NCI-H446 treated with DMSO at 0.1 percent for 48 hours (cell line): ENCODE data around the gene C1orf210.

Source experiments
- DNase-seq: peaks from one replicate; lab custom pipeline; 2025; lab: John Stamatoyannopoulos, UW

C1orf210 gene

GRCh38 chr1:43285269-43285990 lies at the start of gene C1orf210:
Gene C1orf210, minus strand, starts transcription at chr1:43285581. Its CDS starts 2,311 bp downstream, at chr1:43283270.
- no peak for DNase-seq

- DNase-seq, result no peak
Observed at GRCh38 chr1:43334453-43335205, 49.2 kb upstream of the C1orf210 start.

- DNase-seq, result no peak
Observed at GRCh38 chr1:43331688-43332087, 46.3 kb upstream of the C1orf210 start.

- no peak for DNase-seq
Observed at GRCh38 chr1:43329995-43330751, 44.8 kb upstream of the C1orf210 start.

GRCh38 chr1:43327549-43328292 lies 42.3 kb upstream of the C1orf210 start:
- no peak for DNase-seq

GRCh38 chr1:43325381-43325780 lies 40.0 kb upstream of the C1orf210 start:
- no peak for DNase-seq

- DNase-seq, result no peak
Observed at GRCh38 chr1:43324810-43325209, 39.4 kb upstream of the C1orf210 start.

GRCh38 chr1:43322506-43322905 lies 37.1 kb upstream of the C1orf210 start:
- no peak for DNase-seq

GRCh38 chr1:43321331-43321891 lies 36.0 kb upstream of the C1orf210 start:
- no peak for DNase-seq

GRCh38 chr1:43319766-43320165 lies 34.4 kb upstream of the C1orf210 start:
- DNase-seq, result no peak

GRCh38 chr1:43319288-43319687 lies 33.9 kb upstream of the C1orf210 start:
- no peak for DNase-seq

GRCh38 chr1:43318831-43319230 lies 33.5 kb upstream of the C1orf210 start:
- DNase-seq, result no peak

- no peak for DNase-seq
Observed at GRCh38 chr1:43317817-43318471, 32.6 kb upstream of the C1orf210 start.

- DNase-seq, result no peak
Observed at GRCh38 chr1:43316738-43317520, 31.5 kb upstream of the C1orf210 start.

GRCh38 chr1:43315963-43316737 lies 30.8 kb upstream of the C1orf210 start:
- DNase-seq, result no peak

- no peak for DNase-seq
Observed at GRCh38 chr1:43315481-43315880, 30.1 kb upstream of the C1orf210 start.

- DNase-seq, result no peak
Observed at GRCh38 chr1:43314233-43314632, 28.9 kb upstream of the C1orf210 start.

GRCh38 chr1:43313771-43314170 lies 28.4 kb upstream of the C1orf210 start:
- DNase-seq, result no peak
